ENCODE measurements around the gene FAM13A. TPM values are rescaled to one million over a fixed set of nuclear protein-coding genes. Genes with fewer than 3 reads are reported as not detected.

FAM13A gene
- total and polyA plus RNA-seq, 2 experiments from 2014 or later: 19.3 to 44.2 TPM

GRCh38 chr4:88734403-88734949 is 322.5 kb downstream of the FAM13A start:
- H3K27me3 ChIP-seq: no peaks in the 10 kb centered on the region
- no peaks in the 10 kb centered on the region for H3K36me3 ChIP-seq (replicated peaks; ENCODE audit: insufficient read depth, low read depth)
- no peaks in the 10 kb centered on the region for H4K20me1 ChIP-seq (ENCODE audit: insufficient read depth, poor library complexity, severe bottlenecking)
- no peak overlapping the region for H3K4me3 ChIP-seq
- H3K9me2 ChIP-seq (replicated peaks; ENCODE audit: insufficient read depth): no peaks in the 10 kb centered on the region
- no peak overlapping the region for H3K4me2 ChIP-seq
- DNase-seq (ENCODE audit: low spot score): no peak
- no peaks in the 10 kb centered on the region for H3K4me1 ChIP-seq (ENCODE audit: insufficient read depth)
- no peaks in the 10 kb centered on the region for H3K79me2 ChIP-seq
- H2AFZ ChIP-seq: no peak overlapping the region
- no peak for TF ChIP-seq EZH2phosphoT487 (IDR thresholded peaks at IDR 0.05; ENCODE audit: low read depth, severe bottlenecking, unreplicated experiment)
- TF ChIP-seq CTCF (IDR thresholded peaks at IDR 0.05; ENCODE audit: poor library complexity): no peak
- no peak for TF ChIP-seq EZH2 (IDR thresholded peaks at IDR 0.05; ENCODE audit: borderline replicate concordance)
- H3K9me3 ChIP-seq (ENCODE audit: low read depth): no peaks in the 10 kb centered on the region
- 79% methylated on average over 3 of the region's 3 CpGs for WGBS (ENCODE audit: low lambda C conversion rate, missing lambda C conversion rate)
- H3K27ac ChIP-seq: no peak overlapping the region

- no peaks in the 10 kb centered on the region for H3K79me2 ChIP-seq
- H2AFZ ChIP-seq: no peak overlapping the region
- no peaks in the 10 kb centered on the region for H4K20me1 ChIP-seq (ENCODE audit: insufficient read depth, poor library complexity, severe bottlenecking)
- no peak overlapping the region for H3K4me3 ChIP-seq
- DNase-seq (ENCODE audit: low spot score): no peak
- H3K9me3 ChIP-seq (ENCODE audit: low read depth): no peaks in the 10 kb centered on the region
- TF ChIP-seq CTCF (IDR thresholded peaks at IDR 0.05; ENCODE audit: poor library complexity) (no peak), EZH2phosphoT487 (IDR thresholded peaks at IDR 0.05; ENCODE audit: low read depth, severe bottlenecking, unreplicated experiment) (no peak), EZH2 (IDR thresholded peaks at IDR 0.05; ENCODE audit: borderline replicate concordance) (no peak)
- no peaks in the 10 kb centered on the region for H3K27me3 ChIP-seq
- no peaks in the 10 kb centered on the region for H3K9me2 ChIP-seq (replicated peaks; ENCODE audit: insufficient read depth)
- no peak overlapping the region for H3K27ac ChIP-seq
- no peaks in the 10 kb centered on the region for H3K36me3 ChIP-seq (replicated peaks; ENCODE audit: insufficient read depth, low read depth)
- no peaks in the 10 kb centered on the region for H3K4me1 ChIP-seq (ENCODE audit: insufficient read depth)
- 96% methylated on average over 5 of the region's 5 CpGs for WGBS (ENCODE audit: low lambda C conversion rate, missing lambda C conversion rate)
- H3K4me2 ChIP-seq: no peak overlapping the region
Measured at GRCh38 chr4:88732714-88733368, 324.1 kb downstream of the FAM13A start.

- H3K79me2 ChIP-seq: no peaks in the 10 kb centered on the region
- H3K4me3 ChIP-seq: no peak overlapping the region
- H3K27ac ChIP-seq: no peak overlapping the region
- H3K36me3 ChIP-seq (replicated peaks; ENCODE audit: insufficient read depth, low read depth): no peaks in the 10 kb centered on the region
- no peak for DNase-seq (ENCODE audit: low spot score)
- H4K20me1 ChIP-seq (ENCODE audit: insufficient read depth, poor library complexity, severe bottlenecking): no peaks in the 10 kb centered on the region
- H3K4me2 ChIP-seq: no peak overlapping the region
- no peaks in the 10 kb centered on the region for H3K9me3 ChIP-seq (ENCODE audit: low read depth)
- no peak overlapping the region for H2AFZ ChIP-seq
- H3K27me3 ChIP-seq: no peaks in the 10 kb centered on the region
- WGBS (ENCODE audit: low lambda C conversion rate, missing lambda C conversion rate): 96% methylated on average over 4 of the region's 4 CpGs
- H3K4me1 ChIP-seq (ENCODE audit: insufficient read depth): no peaks in the 10 kb centered on the region
- H3K9me2 ChIP-seq (replicated peaks; ENCODE audit: insufficient read depth): no peaks in the 10 kb centered on the region
- TF ChIP-seq EZH2 (IDR thresholded peaks at IDR 0.05; ENCODE audit: borderline replicate concordance): no peak
- TF ChIP-seq EZH2phosphoT487 (IDR thresholded peaks at IDR 0.05; ENCODE audit: low read depth, severe bottlenecking, unreplicated experiment): no peak
- no peak for TF ChIP-seq CTCF (IDR thresholded peaks at IDR 0.05; ENCODE audit: poor library complexity)
Measured at GRCh38 chr4:88731381-88731780, 325.6 kb downstream of the FAM13A start.

All from hepatocyte (in vitro differentiated cells).